Endometrial microvascular endothelial cells (primary cell): ENCODE results near the gene MBD5. TPM values are rescaled to one million over a fixed set of nuclear protein-coding genes. Genes with fewer than 3 reads are reported as not detected.

ENCODE experiments used
- in situ Hi-C: cut with HindIII; loops from 2 replicates; pipeline ENCODE4 v1.10.0; 2017; ENCODE audit warnings: low sequenced_read_pairs, low pct_unique_long_range_greater_than_20kb; ENCODE audit errors: inconsistent ontology term
- total RNA-seq: library from RNA; depleted of rRNA; stranded (reverse); fragments of >200 nt; gene quantifications from one replicate; pipeline ENCODE4 v1.2.3, GENCODE V29; 2015; ENCODE audit errors: inconsistent ontology term

MBD5 gene
- total RNA-seq, 1 donor from 2014 or later = 16.0 TPM

DNA sequence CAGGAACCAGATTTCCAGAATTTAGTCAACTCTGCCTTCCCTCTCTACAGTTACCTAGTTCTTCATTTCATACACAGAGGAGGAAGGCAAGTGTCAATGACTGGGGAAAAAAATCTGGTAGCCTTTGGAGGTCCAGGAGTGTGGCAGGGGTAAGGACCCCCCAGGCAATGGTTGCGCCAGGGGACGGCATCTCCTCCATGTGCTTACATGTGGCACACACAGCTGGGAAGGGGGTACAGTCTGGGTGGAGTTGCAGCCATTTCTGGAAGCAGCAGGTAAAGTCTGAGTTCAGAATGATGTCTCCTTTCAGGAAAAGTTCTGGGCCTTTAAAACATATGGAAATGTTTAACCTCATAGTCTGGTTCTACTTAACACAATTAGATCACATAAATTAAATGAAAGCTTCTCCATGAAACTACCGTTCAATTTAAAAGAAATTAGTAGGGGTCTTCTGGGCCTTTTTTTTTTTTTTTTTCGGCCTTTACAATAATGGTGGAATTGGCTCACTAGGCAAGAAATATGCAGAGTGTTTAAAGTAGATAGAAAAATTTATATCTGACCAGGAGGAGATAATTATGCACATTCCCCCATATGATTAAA, 470.0 kb downstream of the MBD5 start:
- in situ Hi-C loops = no loop called here

DNA sequence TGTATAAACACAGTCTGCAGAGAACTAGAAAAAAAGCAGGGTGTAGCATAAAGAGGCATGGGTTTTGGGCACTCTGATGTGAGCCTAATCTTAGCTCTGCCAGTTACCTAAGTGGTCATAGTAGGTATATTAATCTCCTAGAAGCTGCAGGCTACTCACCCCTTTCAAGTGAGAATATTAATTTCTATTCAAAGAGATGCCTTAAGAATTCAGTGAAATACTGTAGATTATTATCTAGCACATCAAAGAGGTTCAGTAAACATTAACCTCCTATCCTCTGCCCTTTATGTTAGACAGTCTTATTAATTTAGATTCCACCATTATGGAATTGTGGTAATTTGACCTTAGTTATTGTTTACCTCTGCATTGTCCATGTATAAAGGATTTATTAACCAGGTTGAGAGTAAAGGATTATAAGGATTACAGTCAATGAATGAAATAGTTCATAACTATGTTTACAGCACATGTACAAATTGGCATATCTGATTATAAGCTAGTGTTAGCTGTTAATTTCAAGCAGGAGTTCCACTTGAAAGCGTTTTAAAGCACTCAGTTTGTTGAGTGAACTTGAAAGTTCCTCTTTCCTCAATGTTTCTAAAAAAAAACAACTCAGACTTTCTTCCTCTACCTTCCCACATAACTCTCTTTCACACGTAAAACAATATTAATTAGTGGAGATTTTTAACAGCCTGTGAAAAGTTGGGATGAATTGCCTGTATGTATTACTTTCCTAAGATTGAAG, 473.1 kb downstream of the MBD5 start:
- in situ Hi-C loops = no loop called here

DNA sequence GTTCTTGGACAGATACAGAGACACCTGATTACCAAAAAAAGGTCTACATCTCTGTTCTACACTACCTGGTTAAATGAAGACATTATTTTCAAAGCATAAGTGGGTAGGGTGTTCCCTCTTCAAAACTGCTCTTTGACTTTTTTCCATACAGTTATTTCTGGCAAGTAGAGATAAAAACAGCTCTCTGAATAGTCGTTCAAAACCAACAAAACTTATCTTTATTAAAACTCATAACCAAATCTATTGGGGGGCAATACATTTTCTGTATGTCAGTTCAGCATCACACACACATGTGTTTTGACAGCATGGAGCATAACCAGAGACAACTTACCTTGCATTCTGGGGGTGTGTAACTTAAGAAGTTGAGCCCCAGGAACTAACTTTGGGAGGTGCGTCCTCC, 474.7 kb downstream of the MBD5 start:
- in situ Hi-C loops = no loop called here

DNA sequence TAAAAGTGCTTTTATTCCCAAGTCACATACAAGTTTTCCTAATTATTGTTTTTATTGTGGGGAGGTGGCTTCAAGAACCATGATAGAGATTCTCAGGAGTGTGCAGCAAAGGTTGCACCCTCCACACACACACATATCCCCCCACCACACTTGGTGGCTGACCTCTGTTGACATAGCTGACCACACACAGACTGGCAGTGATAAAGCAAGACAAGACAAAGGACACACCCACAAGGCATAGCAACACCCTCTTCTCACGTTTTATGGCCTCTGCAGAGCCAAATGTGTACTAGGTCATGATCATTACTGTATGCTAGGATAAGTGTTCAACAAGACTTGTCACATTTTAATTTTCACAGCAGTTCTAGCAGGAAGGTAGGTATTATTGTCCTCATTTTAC, 480.7 kb downstream of the MBD5 start:
- in situ Hi-C loops = no loop called here

DNA sequence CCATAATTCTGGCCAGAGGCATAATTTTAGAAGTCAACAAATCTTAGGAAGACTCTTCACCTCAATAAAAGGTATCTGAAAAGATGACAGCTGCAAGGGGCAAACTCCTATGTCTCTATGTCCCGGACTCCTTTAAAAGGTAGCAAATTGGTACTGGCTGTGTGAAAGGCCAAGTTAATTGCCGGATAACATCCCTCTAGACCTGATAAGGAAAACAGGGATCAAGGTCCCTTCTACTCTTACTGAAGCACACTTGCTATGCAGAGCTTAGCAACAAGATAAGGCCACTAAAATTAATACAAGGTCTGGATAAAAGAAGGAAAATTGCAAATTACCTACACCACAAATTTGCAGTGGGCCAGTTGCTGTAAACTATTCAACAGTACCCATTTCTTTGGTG, 482.6 kb downstream of the MBD5 start:
- in situ Hi-C loops = no loop called here

DNA sequence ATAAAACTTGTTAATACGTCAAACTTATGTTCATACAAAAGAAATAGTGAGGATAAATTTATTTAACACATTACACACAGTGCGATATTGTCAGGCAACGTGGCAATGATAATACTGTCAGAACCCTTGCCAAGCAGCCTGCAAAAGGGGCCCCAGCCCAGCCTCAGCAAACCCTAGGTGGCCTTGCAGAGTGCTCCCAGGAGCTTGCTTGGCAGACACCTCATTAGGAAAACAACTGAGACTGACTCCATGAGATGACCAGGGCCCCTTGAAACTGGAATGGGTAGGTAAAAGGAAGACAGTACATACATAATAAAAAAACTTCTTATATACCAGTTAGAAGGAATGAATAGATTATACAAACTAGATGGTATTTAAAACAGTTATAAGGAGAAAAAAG, 487.1 kb downstream of the MBD5 start:
- in situ Hi-C loops = no loop called here

DNA sequence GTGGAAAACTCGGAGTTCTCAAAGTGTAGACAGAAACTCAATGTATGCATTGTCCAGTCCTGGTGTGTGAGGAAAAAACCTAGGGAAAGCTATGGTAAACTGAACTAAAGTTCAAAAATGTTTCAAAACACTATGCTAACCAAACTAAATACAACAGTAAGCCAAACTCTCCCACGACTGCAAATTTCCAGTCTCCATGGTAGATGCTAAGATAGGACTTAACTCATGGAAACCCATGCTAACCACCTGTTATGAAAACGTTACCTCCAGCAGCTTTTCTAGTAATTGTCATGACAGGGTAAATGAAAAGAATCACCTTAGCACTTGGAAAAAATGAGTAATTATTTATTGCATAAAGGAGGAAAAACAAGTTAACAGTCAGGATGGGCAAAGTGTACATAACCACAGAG, 488.0 kb downstream of the MBD5 start:
- in situ Hi-C loops = no loop called here

DNA sequence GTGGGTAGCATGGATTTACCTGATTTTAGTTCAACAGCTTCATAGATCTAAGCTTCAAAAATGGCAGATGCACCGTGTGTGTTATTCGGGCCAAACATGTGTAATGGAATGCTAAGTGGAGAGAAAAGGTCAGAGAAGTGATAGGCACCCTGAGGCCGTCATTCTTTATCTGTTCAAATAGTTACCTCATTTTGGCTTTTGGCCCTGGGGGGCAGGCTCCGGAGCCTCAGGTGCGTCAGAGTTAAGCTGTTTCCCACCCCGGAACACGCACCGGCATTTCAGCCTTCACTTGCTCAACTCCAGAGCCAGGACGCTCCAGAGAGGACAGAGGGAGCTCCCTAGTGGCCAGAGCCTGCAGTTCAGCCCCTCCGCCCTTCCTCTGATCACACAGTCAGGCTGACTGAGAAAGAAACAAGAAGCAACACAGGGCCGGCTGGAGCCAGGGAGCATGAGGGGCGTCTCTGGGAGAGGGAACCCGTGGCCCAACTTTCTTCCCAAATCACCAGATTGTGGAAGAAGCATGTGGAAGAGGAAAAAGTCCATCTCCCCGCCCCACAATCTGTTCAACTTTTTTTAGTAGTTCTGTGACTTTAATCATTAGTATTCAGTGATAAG, 488.5 kb downstream of the MBD5 start:
- in situ Hi-C loops = no loop called here

DNA sequence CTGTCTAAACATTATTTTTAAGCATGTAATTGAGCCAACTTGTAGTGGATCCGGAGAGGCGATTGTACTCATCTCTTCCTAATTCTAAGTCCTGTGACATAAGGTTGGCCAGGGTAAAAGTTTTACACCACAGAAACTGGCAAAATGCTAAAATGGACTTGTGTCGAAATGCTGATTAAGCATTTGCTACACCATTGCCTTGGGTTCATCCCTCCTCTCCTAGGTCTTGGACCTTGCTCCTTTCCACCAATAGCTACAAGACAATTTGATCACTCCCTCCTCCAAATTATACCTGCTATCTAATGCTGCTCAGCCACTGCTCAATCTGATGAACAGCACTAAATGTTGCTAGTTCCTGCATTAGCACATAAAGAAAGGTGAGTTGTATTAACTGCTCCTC, 491.0 kb downstream of the MBD5 start:
- in situ Hi-C loops = no loop called here

DNA sequence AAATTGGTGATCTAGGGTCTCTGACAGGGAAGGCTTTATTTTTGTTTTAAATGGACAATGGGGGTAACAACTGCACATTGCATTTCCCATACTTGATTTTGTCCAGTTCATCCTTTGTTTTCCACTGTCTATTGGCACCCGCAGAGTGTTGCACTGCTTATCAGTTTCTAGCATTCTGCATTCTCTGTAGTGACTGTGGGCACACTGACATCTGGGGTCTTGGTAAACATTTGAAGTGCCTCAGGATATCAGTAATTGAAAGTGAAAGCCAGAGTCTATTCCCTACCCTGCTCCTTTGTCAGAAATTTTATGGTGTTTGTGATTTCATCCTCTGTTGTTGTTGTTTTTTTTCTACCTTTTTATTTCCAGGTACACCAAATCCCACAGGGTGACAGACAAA, 491.6 kb downstream of the MBD5 start:
- in situ Hi-C loops = no loop called here

DNA sequence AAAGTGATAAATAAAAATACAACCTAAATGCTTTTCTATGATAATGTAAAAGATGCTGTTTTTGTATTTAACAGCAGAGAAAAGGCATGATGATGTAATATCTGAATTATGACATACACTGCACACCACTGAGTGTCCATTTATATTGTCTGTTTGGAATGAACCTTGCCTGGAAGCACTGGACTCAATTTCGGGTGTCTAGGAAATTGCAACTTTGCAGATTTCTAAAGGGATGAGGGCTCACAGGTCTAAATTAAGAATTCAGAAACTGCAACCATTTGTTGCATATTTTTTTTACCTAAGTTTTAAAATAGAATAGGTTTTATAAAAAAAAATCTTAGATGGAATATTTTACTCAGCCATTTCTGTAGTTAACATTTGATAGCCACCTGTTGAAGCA, 492.5 kb downstream of the MBD5 start:
- in situ Hi-C loops = no loop called here

DNA sequence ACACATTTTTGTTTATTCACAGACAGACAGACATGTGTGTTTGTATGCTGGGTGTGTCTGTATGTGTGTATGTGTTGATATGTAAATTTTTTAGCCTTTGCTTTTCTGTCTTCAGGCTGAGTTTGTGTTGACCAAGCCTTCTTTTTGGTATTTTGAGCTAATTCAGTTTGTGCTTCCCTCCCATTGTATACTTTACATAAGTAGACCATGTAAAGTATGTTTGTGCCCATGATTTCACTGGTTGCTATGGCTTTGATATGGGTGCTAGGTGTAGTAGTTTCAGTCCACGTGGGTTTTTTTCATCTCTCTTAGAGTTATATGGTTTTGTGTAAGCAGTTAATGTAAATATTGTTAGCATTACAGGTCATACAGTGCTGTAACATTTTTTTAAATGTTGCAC, 494.2 kb downstream of the MBD5 start:
- in situ Hi-C loops = no loop called here

DNA sequence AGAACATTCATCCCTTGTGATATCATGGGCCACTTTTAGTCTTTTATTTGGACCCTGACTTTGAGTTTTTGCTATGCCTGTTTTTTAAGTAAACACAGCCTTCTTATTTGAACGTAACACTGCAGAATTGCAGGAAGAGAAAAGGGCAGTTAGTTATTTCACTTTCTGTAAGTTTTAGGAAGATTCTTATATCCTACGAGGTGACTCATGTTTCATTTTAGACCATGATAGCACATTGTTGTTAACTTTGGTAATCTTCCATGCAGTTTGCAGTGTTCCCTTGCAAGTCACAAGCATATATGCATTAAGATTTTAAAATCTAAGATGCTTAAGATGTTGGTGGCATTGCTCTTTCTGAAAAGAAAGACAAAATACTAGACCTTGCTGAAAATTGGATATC, 495.1 kb downstream of the MBD5 start:
- in situ Hi-C loops = no loop called here

DNA sequence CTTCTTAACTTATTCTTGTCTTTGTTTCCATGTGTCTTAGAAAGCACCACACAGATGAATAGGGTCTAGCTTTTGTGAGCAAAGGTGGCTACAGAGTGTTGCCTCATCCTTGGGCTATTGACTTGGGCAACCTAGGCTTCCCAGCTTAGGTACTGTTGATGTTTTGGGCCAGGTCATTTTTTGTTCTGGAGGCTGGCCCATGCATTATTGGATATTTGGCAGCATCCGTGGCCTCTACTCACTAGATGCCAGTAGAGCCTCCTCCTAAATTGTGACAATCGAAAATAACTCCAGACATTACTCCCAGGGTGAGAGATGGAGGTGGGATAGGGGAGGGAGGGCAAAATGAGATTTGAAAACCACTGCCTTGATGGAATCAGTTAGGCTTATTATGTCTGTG, 496.4 kb downstream of the MBD5 start:
- in situ Hi-C loops = no loop called here

DNA sequence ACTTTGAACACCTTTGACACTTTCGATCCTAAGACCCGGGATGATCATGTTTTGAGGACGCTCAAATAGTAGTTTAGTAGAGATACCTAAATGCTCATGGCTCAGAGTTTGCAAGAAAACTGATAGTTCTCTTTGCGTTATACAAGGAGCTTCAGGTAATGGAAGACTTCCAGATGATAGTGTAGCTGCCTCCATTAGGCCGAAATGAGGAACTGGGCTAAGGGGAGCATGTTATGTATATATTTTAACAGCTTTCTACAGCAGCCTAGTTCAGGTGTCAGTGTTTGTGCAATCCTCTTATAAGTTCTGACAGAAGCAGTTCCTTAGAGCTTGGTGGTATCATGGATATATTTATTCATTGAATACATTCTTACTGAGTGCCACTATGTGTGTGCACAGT, 496.9 kb downstream of the MBD5 start:
- in situ Hi-C loops = no loop called here

DNA sequence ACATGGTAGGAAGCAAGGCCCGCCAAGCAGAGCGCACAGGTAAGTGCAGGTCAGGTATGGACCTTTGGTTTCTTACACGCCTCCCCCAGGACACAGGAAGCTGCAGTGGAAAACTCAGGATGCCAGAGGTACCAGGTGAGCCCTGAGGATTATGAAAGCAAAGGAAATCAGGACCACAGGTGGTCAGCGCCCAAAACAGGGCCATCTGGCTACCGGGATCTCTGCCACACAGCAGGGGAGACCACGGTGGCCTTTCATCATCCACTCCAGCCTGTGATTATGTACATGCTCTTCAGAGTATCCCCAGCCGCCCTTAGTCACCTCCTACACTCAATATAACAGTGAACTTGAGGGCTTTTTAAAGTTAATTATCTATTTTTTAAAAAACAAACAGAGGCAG, 498.1 kb downstream of the MBD5 start:
- in situ Hi-C loops = no loop called here

DNA sequence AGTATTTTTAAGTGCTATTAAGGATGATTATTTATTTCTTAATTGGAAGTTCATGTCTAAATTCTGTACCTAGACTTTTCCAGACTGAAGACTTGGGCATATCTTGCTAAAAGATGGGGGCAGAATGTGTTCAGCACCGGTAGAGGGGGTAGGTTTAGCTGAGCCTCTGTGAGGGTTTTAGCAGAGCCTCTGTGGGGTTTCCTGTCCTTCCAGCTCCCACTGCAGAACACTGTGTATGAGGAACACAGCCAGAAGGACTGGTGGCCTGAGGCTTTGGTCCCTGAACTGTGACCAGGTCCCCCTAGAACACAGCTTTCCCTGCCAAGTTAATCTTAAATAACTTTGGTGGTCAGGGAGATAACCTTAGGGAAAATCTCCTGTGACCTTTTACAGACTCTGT, 500.3 kb downstream of the MBD5 start:
- in situ Hi-C loops = no loop called here

DNA sequence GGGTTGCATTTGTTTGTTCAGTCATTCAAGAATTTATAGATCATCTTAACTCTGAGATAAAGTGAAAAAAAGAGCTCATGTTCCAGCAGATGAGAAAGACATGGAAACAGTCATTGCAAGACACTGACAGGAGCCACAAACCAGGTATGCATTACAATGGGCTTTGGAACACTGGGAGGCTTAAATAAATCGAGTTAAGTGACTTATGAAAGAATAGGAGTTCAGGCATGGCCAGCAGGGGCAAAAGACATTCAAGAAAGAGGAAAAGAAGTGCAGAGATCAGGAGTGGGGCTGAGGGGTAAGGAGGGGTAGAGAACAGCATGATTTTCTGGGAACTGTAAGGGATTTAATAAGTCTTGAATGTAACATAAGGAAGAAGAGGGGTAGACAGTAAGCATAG, 502.4 kb downstream of the MBD5 start:
- in situ Hi-C loops = no loop called here

DNA sequence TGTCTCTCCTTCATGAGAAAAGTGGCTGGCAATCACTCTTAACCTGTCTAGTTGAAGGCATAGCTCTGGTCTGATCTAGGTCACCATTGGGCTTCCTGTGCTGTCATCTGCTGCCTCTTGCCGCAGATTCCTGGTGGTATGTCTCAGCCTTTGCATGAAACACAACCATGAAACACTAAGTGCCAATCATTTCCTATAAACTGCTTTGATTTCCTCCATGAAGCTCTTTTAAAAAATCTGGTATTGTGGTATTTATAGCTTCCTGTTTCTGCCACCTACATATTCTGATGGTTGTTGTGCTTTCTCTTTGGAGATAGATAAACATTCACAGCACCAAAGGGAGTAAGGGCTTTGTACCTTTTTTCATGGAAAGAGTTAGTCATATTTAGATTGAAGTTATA, 503.6 kb downstream of the MBD5 start:
- in situ Hi-C loops = no loop called here

DNA sequence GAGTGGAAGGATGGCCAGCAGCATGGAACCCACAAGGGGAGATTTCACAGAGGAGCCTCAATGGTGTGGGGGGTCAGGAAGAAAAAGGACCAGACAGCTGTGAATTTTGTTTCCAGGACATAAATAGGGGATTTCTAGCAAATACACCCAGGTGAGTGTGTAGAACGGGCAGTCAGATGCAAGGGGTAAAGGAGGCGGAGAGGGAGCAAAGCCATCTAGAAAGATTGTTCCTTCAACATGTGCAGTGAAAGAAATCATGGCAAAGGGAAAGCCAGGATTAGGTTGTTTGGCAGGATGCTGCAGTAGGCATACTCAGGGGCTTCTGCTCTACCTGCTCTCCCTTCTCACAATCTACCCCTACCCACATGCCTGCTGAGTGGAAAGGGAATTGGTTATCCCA, 504.2 kb downstream of the MBD5 start:
- in situ Hi-C loops = no loop called here
